ENCODE measurements around the gene HOMER3. TPM values are rescaled to one million over a fixed set of nuclear protein-coding genes. Genes with fewer than 3 reads are reported as not detected.

HOMER3 gene
- total and polyA plus RNA-seq, 9 of the 15 experiments (the other 6 are each of a cell fraction or from before 2014, with no cell fraction given), result 1.3 to 5.1 (median 3.7) TPM; not detected in 2

- no peaks in the 10 kb centered on the region for H4K20me1 ChIP-seq (replicated peaks; ENCODE audit: control insufficient read depth, insufficient read depth, low read length)
- no TSS peak for BruUV-seq (replicated peaks)
- ATAC-seq, result no peak
- no peak for DNase-seq (ENCODE audit: extremely low read depth in 1 of 4, low spot score in 3 of 4)
- no peak overlapping the region for H3K27ac ChIP-seq (ENCODE audit: extremely low read depth, low read depth, low read length)
- H3K9me3 ChIP-seq (replicated peaks; ENCODE audit: control insufficient read depth, insufficient read depth, low read depth, low read length), result no peaks in the 10 kb centered on the region
- H3K4me2 ChIP-seq (ENCODE audit: insufficient read depth, low read length), result no peak overlapping the region
- H3K9ac ChIP-seq (ENCODE audit: insufficient read depth in 1 of 2, low read depth in 2 of 2, low read length in 2 of 2), result no peak overlapping the region
- FAIRE-seq, result no peak
- H3K4me3 ChIP-seq, result no peak overlapping the region
- WGBS (ENCODE audit: insufficient coverage, low coverage, missing lambda C conversion rate), result 36% methylated on average over 9 of the region's 9 CpGs
- no peaks in the 10 kb centered on the region for H3K9me1 ChIP-seq (ENCODE audit: control insufficient read depth, insufficient read depth, low read length)
- no peaks in the 10 kb centered on the region for H3K36me3 ChIP-seq (ENCODE audit: control insufficient read depth, insufficient read depth, low read length)
- peaks cover 0 to 7% of the 10 kb centered on the region in 2 experiments; a peak in 3 of 5 replicates for H3K4me1 ChIP-seq (replicated peaks in 1 of 2; ENCODE audit: control insufficient read depth in 2 of 2, insufficient read depth in 2 of 2, low read length in 2 of 2)
- POLR2A ChIA-PET, result interaction anchor here (0.8 to 1.3 kb wide), 2 partner anchors 45 to 576 kb away, joined by 4 read pairs; partner anchors contain the start of genes COPE and DDX49
- intact Hi-C loops (cut with micrococcal nuclease) (no loop called here), in situ Hi-C loops (cut with MboI) (no loop called here)
- CTCF ChIA-PET (ENCODE audit: low intra/inter-chr PET ratio), result no interaction called here
- H3K27me3 ChIP-seq (ENCODE audit: control insufficient read depth in 2 of 2, insufficient read depth in 2 of 2, low read length in 2 of 2), result peaks cover 0 to 17% of the 10 kb centered on the region in 2 experiments; a peak in 2 of 5 replicates
- no peak overlapping the region for H2AFZ ChIP-seq (ENCODE audit: low read depth, low read length)
- H3K79me2 ChIP-seq (ENCODE audit: control insufficient read depth, insufficient read depth, low read length), result no peaks in the 10 kb centered on the region
- no peak for TF ChIP-seq DDX20 (tag; IDR thresholded peaks at IDR 0.05; ENCODE audit: low read depth)
- no peak for TF ChIP-seq SIN3A (IDR thresholded peaks at IDR 0.05; ENCODE audit: borderline replicate concordance in 2 of 2, control insufficient read depth in 1 of 2, low read depth in 2 of 2, low read length in 2 of 2)
- TF ChIP-seq HOXB6 (CRISPR knock-in tag; IDR thresholded peaks at IDR 0.05; ENCODE audit: borderline replicate concordance), result no peak
- TF ChIP-seq PHF20 (IDR thresholded peaks at IDR 0.05; ENCODE audit: partially characterized antibody), result no peak
- TF ChIP-seq RBFOX2 (IDR thresholded peaks at IDR 0.05; ENCODE audit: low read depth, low read length), result no peak
- no peak for TF ChIP-seq ZNF324 (CRISPR knock-in tag; IDR thresholded peaks at IDR 0.05)
- TF ChIP-seq ZKSCAN8 (CRISPR knock-in tag; IDR thresholded peaks at IDR 0.05), result no peak
- no peak for TF ChIP-seq KHSRP (IDR thresholded peaks at IDR 0.05)
- TF ChIP-seq ZNF589 (CRISPR knock-in tag; IDR thresholded peaks at IDR 0.05; ENCODE audit: low read depth), result no peak
- no peak for TF ChIP-seq DLX4 (CRISPR knock-in tag; IDR thresholded peaks at IDR 0.05)
- no peak for TF ChIP-seq SAP30 (IDR thresholded peaks at IDR 0.05; ENCODE audit: borderline replicate concordance, insufficient read depth, low read depth, low read length, poor library complexity, severe bottlenecking)
These were observed 23.1 kb upstream of the HOMER3 start for GRCh38 chr19:18964121-18964520.
